ENCODE measurements around the gene LRP1B.

DNA sequence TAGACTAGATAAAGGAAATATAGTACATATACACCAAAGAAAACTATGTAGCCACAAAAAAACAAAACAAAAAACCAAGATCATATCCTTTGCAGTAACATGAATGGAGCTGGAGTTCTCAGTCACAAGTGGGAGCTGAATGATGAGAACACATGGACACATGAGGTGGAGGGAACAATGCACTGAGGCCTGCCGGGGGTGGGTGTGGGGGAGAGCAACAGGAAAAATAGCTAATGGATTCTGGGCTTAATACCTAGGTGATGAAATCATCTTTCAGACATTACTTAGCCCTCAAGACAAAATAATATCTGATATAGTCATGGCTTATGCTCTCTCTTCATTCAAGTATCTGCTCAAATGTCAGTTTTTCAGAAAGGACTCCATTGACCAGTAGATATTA is 930.6 kb downstream of the LRP1B start:
- no peak for TF ChIP-seq TCF12 (IDR thresholded peaks at IDR 0.05; ENCODE audit: low read depth)
- TF ChIP-seq RAD21 (IDR thresholded peaks at IDR 0.05; ENCODE audit: low read depth): no peak
- no peak for TF ChIP-seq YY1 (IDR thresholded peaks at IDR 0.05; ENCODE audit: low read depth)
- TF ChIP-seq, protein P1, sequence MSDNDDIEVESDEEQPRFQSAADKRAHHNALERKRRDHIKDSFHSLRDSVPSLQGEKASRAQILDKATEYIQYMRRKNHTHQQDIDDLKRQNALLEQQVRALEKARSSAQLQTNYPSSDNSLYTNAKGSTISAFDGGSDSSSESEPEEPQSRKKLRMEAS (IDR thresholded peaks at IDR 0.05): no peak
- TF ChIP-seq, protein P2, sequence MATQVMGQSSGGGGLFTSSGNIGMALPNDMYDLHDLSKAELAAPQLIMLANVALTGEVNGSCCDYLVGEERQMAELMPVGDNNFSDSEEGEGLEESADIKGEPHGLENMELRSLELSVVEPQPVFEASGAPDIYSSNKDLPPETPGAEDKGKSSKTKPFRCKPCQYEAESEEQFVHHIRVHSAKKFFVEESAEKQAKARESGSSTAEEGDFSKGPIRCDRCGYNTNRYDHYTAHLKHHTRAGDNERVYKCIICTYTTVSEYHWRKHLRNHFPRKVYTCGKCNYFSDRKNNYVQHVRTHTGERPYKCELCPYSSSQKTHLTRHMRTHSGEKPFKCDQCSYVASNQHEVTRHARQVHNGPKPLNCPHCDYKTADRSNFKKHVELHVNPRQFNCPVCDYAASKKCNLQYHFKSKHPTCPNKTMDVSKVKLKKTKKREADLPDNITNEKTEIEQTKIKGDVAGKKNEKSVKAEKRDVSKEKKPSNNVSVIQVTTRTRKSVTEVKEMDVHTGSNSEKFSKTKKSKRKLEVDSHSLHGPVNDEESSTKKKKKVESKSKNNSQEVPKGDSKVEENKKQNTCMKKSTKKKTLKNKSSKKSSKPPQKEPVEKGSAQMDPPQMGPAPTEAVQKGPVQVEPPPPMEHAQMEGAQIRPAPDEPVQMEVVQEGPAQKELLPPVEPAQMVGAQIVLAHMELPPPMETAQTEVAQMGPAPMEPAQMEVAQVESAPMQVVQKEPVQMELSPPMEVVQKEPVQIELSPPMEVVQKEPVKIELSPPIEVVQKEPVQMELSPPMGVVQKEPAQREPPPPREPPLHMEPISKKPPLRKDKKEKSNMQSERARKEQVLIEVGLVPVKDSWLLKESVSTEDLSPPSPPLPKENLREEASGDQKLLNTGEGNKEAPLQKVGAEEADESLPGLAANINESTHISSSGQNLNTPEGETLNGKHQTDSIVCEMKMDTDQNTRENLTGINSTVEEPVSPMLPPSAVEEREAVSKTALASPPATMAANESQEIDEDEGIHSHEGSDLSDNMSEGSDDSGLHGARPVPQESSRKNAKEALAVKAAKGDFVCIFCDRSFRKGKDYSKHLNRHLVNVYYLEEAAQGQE (IDR thresholded peaks at IDR 0.05; ENCODE audit: low read depth): no peak
- no peak for TF ChIP-seq CEBPB (IDR thresholded peaks at IDR 0.05)
- TF ChIP-seq, protein P3, sequence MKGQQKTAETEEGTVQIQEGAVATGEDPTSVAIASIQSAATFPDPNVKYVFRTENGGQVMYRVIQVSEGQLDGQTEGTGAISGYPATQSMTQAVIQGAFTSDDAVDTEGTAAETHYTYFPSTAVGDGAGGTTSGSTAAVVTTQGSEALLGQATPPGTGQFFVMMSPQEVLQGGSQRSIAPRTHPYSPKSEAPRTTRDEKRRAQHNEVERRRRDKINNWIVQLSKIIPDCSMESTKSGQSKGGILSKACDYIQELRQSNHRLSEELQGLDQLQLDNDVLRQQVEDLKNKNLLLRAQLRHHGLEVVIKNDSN (IDR thresholded peaks at IDR 0.05): no peak
- no peak for TF ChIP-seq EP300 (IDR thresholded peaks at IDR 0.05; ENCODE audit: borderline replicate concordance)

Measured in Ishikawa (cell line).